SK-N-SH (cell line): ENCODE measurements around the gene USP30. TPM values are rescaled to one million over a fixed set of nuclear protein-coding genes. Genes with fewer than 3 reads are reported as not detected.

Experiments used
- CTCF ChIA-PET: fragments of 300-600, 350-600 bp; formaldehyde crosslinking; extraction: SDS; loops from one replicate; lab custom pipeline; 2021; lab: Yijun Ruan, JAX
- POLR2A ChIA-PET: fragments of 350-600 bp; sonication (Branson Sonifier 250); formaldehyde crosslinking; extraction: SDS; loops from one replicate; lab custom pipeline; 2020; ENCODE audit warnings: antibody characterized with exemption, inconsistent platforms; lab: Yijun Ruan, JAX
- DNase-seq: peaks from one replicate; pipeline ENCODE4 v3.0.0; 2012
- H2AFZ ChIP-seq: fragments of 200-600 bp; sonication (generic); 2 replicates; pipeline ENCODE4 v1.8.1; 2016; ENCODE audit warnings: antibody characterized with exemption, mild to moderate bottlenecking, low read depth
- H3F3A ChIP-seq: fragments of 200-600 bp; sonication (generic); replicated peaks from 2 replicates; pipeline ENCODE3; 2016; ENCODE audit warnings: antibody characterized with exemption, mild to moderate bottlenecking; ENCODE audit not compliant: insufficient read depth
- H3K27ac ChIP-seq, 2 experiments: fragments of 200-500 bp in 1 of 2; fragments of 200-600 bp in 1 of 2; sonication (Bioruptor generic) in 1 of 2; sonication (generic), shearing (Covaris generic) in 1 of 2; 2 replicates each; pipeline versions ENCODE4 v1.5.1 to v1.6.1; 2014 to 2016; ENCODE audit warnings: low read depth in 2 of 2, inconsistent platforms in 1 of 2, low read length in 1 of 2, mild to moderate bottlenecking in 1 of 2, mixed read lengths in 1 of 2
- H3K27me3 ChIP-seq: fragments of 200-600 bp; sonication (generic), shearing (Covaris generic); 2 replicates; pipeline ENCODE4 v1.6.1; 2016; ENCODE audit warnings: mixed run types; ENCODE audit not compliant: insufficient read depth
- H3K36me3 ChIP-seq, 2 experiments: fragments of 200-500 bp in 1 of 2; fragments of 200-600 bp in 1 of 2; sonication (Bioruptor generic) in 1 of 2; sonication (generic) in 1 of 2; replicated peaks in 1 of 2; 2 replicates each; pipeline versions ENCODE3 to v1.5.1; 2014 to 2016; ENCODE audit warnings: low read length in 1 of 2, mild to moderate bottlenecking in 1 of 2; ENCODE audit not compliant: insufficient read depth in 2 of 2, control insufficient read depth in 1 of 2
- H3K4me1 ChIP-seq, 2 experiments: fragments of 200-500 bp in 1 of 2; fragments of 200-600 bp in 1 of 2; sonication (Bioruptor generic) in 1 of 2; sonication (generic), shearing (Covaris generic) in 1 of 2; 2 replicates each; pipeline versions ENCODE4 v1.5.1 to v1.6.1; 2014 to 2016; ENCODE audit warnings: low read depth in 1 of 2, low read length in 1 of 2, mixed run types in 1 of 2; ENCODE audit not compliant: insufficient read depth in 2 of 2, control insufficient read depth in 1 of 2
- H3K4me2 ChIP-seq: fragments of 200-600 bp; sonication (generic), shearing (Covaris generic); 2 replicates; pipeline ENCODE4 v1.6.1; 2017; ENCODE audit warnings: mixed run types
- H3K4me3 ChIP-seq, 2 experiments: fragments of 200-500 bp in 1 of 2; fragments of 200-600 bp in 1 of 2; sonication (Bioruptor generic) in 1 of 2; sonication (generic), shearing (Covaris generic) in 1 of 2; 2 replicates each; pipeline versions ENCODE4 v1.5.1 to v1.8.1; 2014 to 2016; ENCODE audit warnings: low read depth in 2 of 2, inconsistent platforms in 1 of 2, low read length in 1 of 2, mild to moderate bottlenecking in 1 of 2, mixed read lengths in 1 of 2, moderate library complexity in 1 of 2
- H3K79me2 ChIP-seq: fragments of 200-600 bp; sonication (generic); 2 replicates; pipeline ENCODE4 v1.8.1; 2017; ENCODE audit warnings: mild to moderate bottlenecking; ENCODE audit not compliant: insufficient read depth
- H3K9ac ChIP-seq: fragments of 200-600 bp; sonication (generic); 2 replicates; pipeline ENCODE4 v1.6.1; 2017; ENCODE audit warnings: mixed run types
- H3K9me2 ChIP-seq: fragments of 200-600 bp; sonication (generic); 2 replicates; pipeline ENCODE4 v1.6.1; 2017; ENCODE audit warnings: mixed run types
- H3K9me3 ChIP-seq: fragments of 200-600 bp; sonication (generic); 2 replicates; pipeline ENCODE4 v1.6.1; 2017; ENCODE audit warnings: mixed run types, mild to moderate bottlenecking, moderate library complexity
- H4K20me1 ChIP-seq: fragments of 200-600 bp; sonication (generic); 2 replicates; pipeline ENCODE4 v1.6.1; 2017; ENCODE audit warnings: mild to moderate bottlenecking, mixed run types; ENCODE audit not compliant: insufficient read depth
- CHD2 ChIP-seq: fragments of 150-350 bp; IDR thresholded peaks from 2 replicates; pipeline ENCODE4 v1.6.1; 2018; ENCODE audit warnings: low read length; ENCODE audit not compliant: partially characterized antibody
- FOSL2 ChIP-seq: IDR thresholded peaks from 2 replicates; pipeline ENCODE4 v1.4.0; 2012; ENCODE audit warnings: low read depth, mild to moderate bottlenecking, moderate library complexity, borderline replicate concordance
- GABPA ChIP-seq: IDR thresholded peaks from 2 replicates; pipeline ENCODE4 v1.4.0; 2012; ENCODE audit warnings: low read depth, mild to moderate bottlenecking
- NFIC ChIP-seq: IDR thresholded peaks from 2 replicates; pipeline ENCODE4 v1.4.0; 2012; ENCODE audit warnings: borderline replicate concordance
- NRF1 ChIP-seq: IDR thresholded peaks from 2 replicates; pipeline ENCODE4 v1.6.1; 2012; ENCODE audit warnings: low read depth, mild to moderate bottlenecking, low read length
- RAD21 ChIP-seq: IDR thresholded peaks from 2 replicates; pipeline ENCODE4 v1.6.1; 2012; ENCODE audit warnings: mild to moderate bottlenecking, low read length
- RCOR1 ChIP-seq: fragments of 150-350 bp; IDR thresholded peaks from 2 replicates; pipeline ENCODE4 v1.6.1; 2017; ENCODE audit warnings: antibody characterized with exemption, low read length
- TCF12 ChIP-seq: IDR thresholded peaks from 2 replicates; pipeline ENCODE4 v1.4.0; 2012
- WGBS: methylation state at CpG from one replicate; pipeline ENCODE4 v1.1.6; 2017; ENCODE audit warnings: low lambda C conversion rate; 5-methylcytosine and 5-hydroxymethylcytosine counted together
- polyA plus RNA-seq, 3 experiments: library from polyadenylated mRNA; depleted of rRNA; stranded (reverse); fragments of >200 nt; gene quantifications; 2 replicates each; pipeline ENCODE4 v1.2.3, GENCODE V29; 2012
- TF ChIP-seq, protein P1 (sequence below): fragments of 150-350 bp; IDR thresholded peaks from 2 replicates; pipeline ENCODE4 v1.6.1; 2017; ENCODE audit warnings: antibody characterized with exemption, low read length, low read depth, borderline replicate concordance
- TF ChIP-seq, protein P2 (sequence below): IDR thresholded peaks from 2 replicates; pipeline ENCODE4; 2012
- TF ChIP-seq, protein P3 (sequence below): fragments of 150-350 bp; IDR thresholded peaks from 2 replicates; pipeline ENCODE4 v1.6.1; 2016; ENCODE audit warnings: mild to moderate bottlenecking, low read depth, low read length
- TF ChIP-seq, protein P4 (sequence below): fragments of 200-600 bp; sonication (generic); IDR thresholded peaks from 2 replicates; pipeline ENCODE4 v1.6.1; 2017; ENCODE audit warnings: antibody characterized with exemption, mild to moderate bottlenecking, moderate library complexity

The USP30 gene
- polyA plus RNA-seq, 1 of the 3 experiments (the other 2 are of a cell fraction), result 10.9 TPM

DNA sequence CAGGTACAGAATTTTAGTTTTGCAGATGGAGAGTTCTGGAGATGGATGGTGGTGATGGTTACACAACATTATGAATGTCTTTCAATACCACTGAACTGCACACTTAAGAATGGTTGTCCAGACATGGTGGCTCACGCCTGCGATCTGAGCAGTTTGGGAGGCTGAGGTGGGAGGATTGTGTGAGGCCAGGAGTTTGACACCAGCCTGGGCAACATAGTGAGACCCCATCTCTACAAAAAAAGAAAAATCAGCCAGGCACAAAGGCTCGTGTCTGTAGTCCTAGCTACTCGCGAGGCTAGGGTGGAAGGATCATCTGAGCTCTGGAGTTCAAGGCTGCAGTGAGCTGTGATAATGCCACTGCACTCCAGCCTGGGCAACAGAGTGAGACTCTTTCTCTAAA lies 8.1 kb upstream of the USP30 start:
- no peaks in the 10 kb centered on the region for H3K79me2 ChIP-seq
- no peaks in the 10 kb centered on the region for H3K9me3 ChIP-seq
- no peaks in the 10 kb centered on the region for H3K4me1 ChIP-seq
- ChIA-PET POLR2A (no interaction called here), CTCF (interaction anchor here (0.7 kb wide), 1 partner anchor 10 kb away, joined by 3 read pairs; no protein-coding TSS in a partner anchor)
- no peak for TF ChIP-seq NFIC
- TF ChIP-seq, protein P1, sequence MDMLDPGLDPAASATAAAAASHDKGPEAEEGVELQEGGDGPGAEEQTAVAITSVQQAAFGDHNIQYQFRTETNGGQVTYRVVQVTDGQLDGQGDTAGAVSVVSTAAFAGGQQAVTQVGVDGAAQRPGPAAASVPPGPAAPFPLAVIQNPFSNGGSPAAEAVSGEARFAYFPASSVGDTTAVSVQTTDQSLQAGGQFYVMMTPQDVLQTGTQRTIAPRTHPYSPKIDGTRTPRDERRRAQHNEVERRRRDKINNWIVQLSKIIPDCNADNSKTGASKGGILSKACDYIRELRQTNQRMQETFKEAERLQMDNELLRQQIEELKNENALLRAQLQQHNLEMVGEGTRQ, result no peak
- TF ChIP-seq, protein P2, sequence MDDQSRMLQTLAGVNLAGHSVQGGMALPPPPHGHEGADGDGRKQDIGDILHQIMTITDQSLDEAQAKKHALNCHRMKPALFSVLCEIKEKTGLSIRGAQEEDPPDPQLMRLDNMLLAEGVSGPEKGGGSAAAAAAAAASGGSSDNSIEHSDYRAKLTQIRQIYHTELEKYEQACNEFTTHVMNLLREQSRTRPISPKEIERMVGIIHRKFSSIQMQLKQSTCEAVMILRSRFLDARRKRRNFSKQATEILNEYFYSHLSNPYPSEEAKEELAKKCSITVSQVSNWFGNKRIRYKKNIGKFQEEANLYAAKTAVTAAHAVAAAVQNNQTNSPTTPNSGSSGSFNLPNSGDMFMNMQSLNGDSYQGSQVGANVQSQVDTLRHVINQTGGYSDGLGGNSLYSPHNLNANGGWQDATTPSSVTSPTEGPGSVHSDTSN, result no peak
- TF ChIP-seq RCOR1, result no peak
- TF ChIP-seq GABPA, result no peak
- TF ChIP-seq TCF12, result no peak
- no peak for TF ChIP-seq RAD21
- TF ChIP-seq, protein P3, sequence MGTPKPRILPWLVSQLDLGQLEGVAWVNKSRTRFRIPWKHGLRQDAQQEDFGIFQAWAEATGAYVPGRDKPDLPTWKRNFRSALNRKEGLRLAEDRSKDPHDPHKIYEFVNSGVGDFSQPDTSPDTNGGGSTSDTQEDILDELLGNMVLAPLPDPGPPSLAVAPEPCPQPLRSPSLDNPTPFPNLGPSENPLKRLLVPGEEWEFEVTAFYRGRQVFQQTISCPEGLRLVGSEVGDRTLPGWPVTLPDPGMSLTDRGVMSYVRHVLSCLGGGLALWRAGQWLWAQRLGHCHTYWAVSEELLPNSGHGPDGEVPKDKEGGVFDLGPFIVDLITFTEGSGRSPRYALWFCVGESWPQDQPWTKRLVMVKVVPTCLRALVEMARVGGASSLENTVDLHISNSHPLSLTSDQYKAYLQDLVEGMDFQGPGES, result no peak
- no peak for TF ChIP-seq NRF1
- TF ChIP-seq FOSL2, result no peak
- no peak for TF ChIP-seq CHD2
- TF ChIP-seq, protein P4, sequence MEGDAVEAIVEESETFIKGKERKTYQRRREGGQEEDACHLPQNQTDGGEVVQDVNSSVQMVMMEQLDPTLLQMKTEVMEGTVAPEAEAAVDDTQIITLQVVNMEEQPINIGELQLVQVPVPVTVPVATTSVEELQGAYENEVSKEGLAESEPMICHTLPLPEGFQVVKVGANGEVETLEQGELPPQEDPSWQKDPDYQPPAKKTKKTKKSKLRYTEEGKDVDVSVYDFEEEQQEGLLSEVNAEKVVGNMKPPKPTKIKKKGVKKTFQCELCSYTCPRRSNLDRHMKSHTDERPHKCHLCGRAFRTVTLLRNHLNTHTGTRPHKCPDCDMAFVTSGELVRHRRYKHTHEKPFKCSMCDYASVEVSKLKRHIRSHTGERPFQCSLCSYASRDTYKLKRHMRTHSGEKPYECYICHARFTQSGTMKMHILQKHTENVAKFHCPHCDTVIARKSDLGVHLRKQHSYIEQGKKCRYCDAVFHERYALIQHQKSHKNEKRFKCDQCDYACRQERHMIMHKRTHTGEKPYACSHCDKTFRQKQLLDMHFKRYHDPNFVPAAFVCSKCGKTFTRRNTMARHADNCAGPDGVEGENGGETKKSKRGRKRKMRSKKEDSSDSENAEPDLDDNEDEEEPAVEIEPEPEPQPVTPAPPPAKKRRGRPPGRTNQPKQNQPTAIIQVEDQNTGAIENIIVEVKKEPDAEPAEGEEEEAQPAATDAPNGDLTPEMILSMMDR, result no peak
- H4K20me1 ChIP-seq, result no peaks in the 10 kb centered on the region
- H3K9ac ChIP-seq, result no peak overlapping the region
- H2AFZ ChIP-seq, result no peak overlapping the region
- no peaks in the 10 kb centered on the region for H3F3A ChIP-seq
- H3K27me3 ChIP-seq, result no peaks in the 10 kb centered on the region
- WGBS, result 33% methylated on average over 5 of the region's 5 CpGs
- H3K4me2 ChIP-seq, result no peak overlapping the region
- H3K36me3 ChIP-seq, result no peaks in the 10 kb centered on the region
- DNase-seq, result no peak
- H3K4me3 ChIP-seq, result no peak overlapping the region
- no peak overlapping the region for H3K27ac ChIP-seq
- H3K9me2 ChIP-seq, result no peaks in the 10 kb centered on the region
